K562 (cell line): ENCODE measurements around the gene PAQR6. TPM values are rescaled to one million over a fixed set of nuclear protein-coding genes. Genes with fewer than 3 reads are reported as not detected.
A peak's percentile ranks its signal among the peaks of the same experiment; 100 is the strongest.

Source experiments
- ATAC-seq: fragments of 200-7000 bp; cut with Tn5 transposase; 3 replicates; pipeline ENCODE4 v1.9.1; 2020; ENCODE audit warnings: moderate library complexity
- BruUV-seq: library from RNA; stranded (reverse); fragments of 400-500 nt; replicated peaks from 2 replicates; lab custom pipeline; 2021; lab: Mats Ljungman, UMichigan
- CTCF ChIA-PET: fragments of 300-600 bp; formaldehyde crosslinking; extraction: SDS; loops from one replicate; lab custom pipeline; 2021; ENCODE audit warnings: low intra/inter-chr PET ratio; lab: Yijun Ruan, JAX
- POLR2A ChIA-PET: fragments of 300-600, 350-650 bp; sonication (Branson Sonifier 250); formaldehyde crosslinking; extraction: SDS; loops from one replicate; lab custom pipeline; 2021; ENCODE audit warnings: antibody characterized with exemption, inconsistent platforms; lab: Yijun Ruan, JAX
- DNase-seq, 4 experiments: peaks; one replicate each; pipeline versions ENCODE4 v3.0.0 to v3.0.0-alpha.2; 2011 to 2018; ENCODE audit warnings: low spot score in 3 of 4, mixed read lengths in 3 of 4; ENCODE audit errors: extremely low read depth in 1 of 4
- FAIRE-seq: peaks from 2 replicates; lab custom pipeline; 2011; peaks lifted over from hg19 to GRCh38; lab: Jason Lieb, UNC
- H2AFZ ChIP-seq: 2 replicates; pipeline ENCODE4 v1.6.0; 2011; ENCODE audit warnings: low read depth, low read length, control low read depth, inconsistent platforms
- H3K27ac ChIP-seq: fragments of 200-600 bp; 3 replicates; pipeline ENCODE4 v1.8.0; 2011; ENCODE audit warnings: low read depth, mild to moderate bottlenecking, control low read depth, inconsistent platforms, low read length, moderate library complexity, mixed read lengths; ENCODE audit errors: extremely low read depth
- H3K27me3 ChIP-seq, 2 experiments: fragments of 300-600 bp in 1 of 2; 2 replicates in 1 of 2; 3 replicates in 1 of 2; pipeline versions ENCODE4 v1.6.0 to v1.8.0; 2011; ENCODE audit warnings: inconsistent platforms in 2 of 2, low read length in 2 of 2, mild to moderate bottlenecking in 1 of 2, mixed read lengths in 1 of 2, moderate library complexity in 1 of 2; ENCODE audit not compliant: control insufficient read depth in 2 of 2, insufficient read depth in 2 of 2
- H3K36me3 ChIP-seq: fragments of 300-600 bp; 3 replicates; pipeline ENCODE4 v1.8.0; 2011; ENCODE audit warnings: mild to moderate bottlenecking, low read length, inconsistent platforms; ENCODE audit not compliant: control insufficient read depth, insufficient read depth
- H3K4me1 ChIP-seq, 2 experiments: fragments of 200-600 bp in 1 of 2; replicated peaks in 1 of 2; 2 replicates in 1 of 2; 3 replicates in 1 of 2; pipeline versions ENCODE4 v1.5.1 to v1.8.0; 2011; ENCODE audit warnings: inconsistent platforms in 2 of 2, low read length in 2 of 2, mild to moderate bottlenecking in 1 of 2, mixed read lengths in 1 of 2, moderate library complexity in 1 of 2; ENCODE audit not compliant: control insufficient read depth in 2 of 2, insufficient read depth in 2 of 2
- H3K4me2 ChIP-seq: 2 replicates; pipeline ENCODE4 v1.6.1; 2011; ENCODE audit warnings: low read length, control low read depth, inconsistent platforms, mixed read lengths; ENCODE audit not compliant: insufficient read depth
- H3K4me3 ChIP-seq: fragments of 200-600 bp; sonication (generic), shearing (Covaris generic); 2 replicates; pipeline ENCODE4 v1.5.1; 2016; ENCODE audit warnings: control low read depth, inconsistent platforms
- H3K79me2 ChIP-seq: fragments of 200-600 bp; 3 replicates; pipeline ENCODE4 v1.8.0; 2011; ENCODE audit warnings: low read length, inconsistent platforms; ENCODE audit not compliant: control insufficient read depth, insufficient read depth
- H3K9ac ChIP-seq, 2 experiments: 2 replicates each; pipeline versions ENCODE4 v1.6.0 to v1.6.1; 2011; ENCODE audit warnings: low read depth in 2 of 2, low read length in 2 of 2, control low read depth in 1 of 2, inconsistent platforms in 1 of 2, mild to moderate bottlenecking in 1 of 2, mixed read lengths in 1 of 2; ENCODE audit not compliant: insufficient read depth in 1 of 2
- H3K9me1 ChIP-seq: one replicate; pipeline ENCODE4 v1.6.0; 2011; ENCODE audit warnings: inconsistent platforms, mild to moderate bottlenecking, low read length, moderate library complexity; ENCODE audit not compliant: control insufficient read depth, insufficient read depth
- H3K9me3 ChIP-seq: replicated peaks from 2 replicates; pipeline ENCODE4 v1.5.1; 2011; ENCODE audit warnings: low read depth, low read length, inconsistent platforms; ENCODE audit not compliant: control insufficient read depth, insufficient read depth
- H4K20me1 ChIP-seq: replicated peaks from 2 replicates; pipeline ENCODE4 v1.6.1; 2011; ENCODE audit warnings: low read length, inconsistent platforms, mixed read lengths; ENCODE audit not compliant: control insufficient read depth, insufficient read depth
- CTCF ChIP-seq, 3 experiments: IDR thresholded peaks in 2 of 3; conservative IDR thresholded peaks in 1 of 3; 2 replicates each; pipeline ENCODE4 v1.5.1; 2011 to 2012; ENCODE audit warnings: low read length in 3 of 3, mild to moderate bottlenecking in 3 of 3, control low read depth in 2 of 3, improper control_type of control experiment in 1 of 3, inconsistent platforms in 1 of 3, low read depth in 1 of 3, mixed read lengths in 1 of 3, moderate library complexity in 1 of 3; ENCODE audit not compliant: insufficient read depth in 2 of 3
- ELF1 ChIP-seq: fragments of 200-800 bp; sonication (Bioruptor generic); IDR thresholded peaks from 2 replicates; pipeline ENCODE4 v1.6.1; 2016; ENCODE audit warnings: missing genetic modification characterization, missing compliant biosample characterization
- PRDM10 ChIP-seq: fragments of 450-650 bp; IDR thresholded peaks from 2 replicates; pipeline ENCODE4 v1.6.1; 2018; ENCODE audit not compliant: partially characterized antibody
- TCF3 ChIP-seq: sonication (generic); formaldehyde crosslinking; IDR thresholded peaks from 2 replicates; pipeline ENCODE4 v1.4.0; 2020; ENCODE audit warnings: mild to moderate bottlenecking, missing genetic modification reagents
- ZNF408 ChIP-seq: fragments of 250-450 bp; sonication (Bioruptor Pico); IDR thresholded peaks from 2 replicates; pipeline ENCODE4 v1.4.0; 2020; ENCODE audit warnings: low read depth, mild to moderate bottlenecking, moderate library complexity
- ZNF655 ChIP-seq: fragments of 250-450 bp; sonication (Bioruptor Pico); IDR thresholded peaks from 2 replicates; pipeline ENCODE4 v1.5.0; 2021
- ZNF79 ChIP-seq: fragments of 250-450 bp; sonication (Bioruptor Pico); IDR thresholded peaks from 2 replicates; pipeline ENCODE4 v1.4.0; 2020; ENCODE audit warnings: low read depth, mild to moderate bottlenecking, moderate library complexity
- WGBS: fragments of 100-300 bp; shearing (Covaris generic); methylation state at CpG from one replicate; pipeline ENCODE4 v1.1.6; 2016; ENCODE audit warnings: low coverage, mixed read lengths; ENCODE audit not compliant: insufficient coverage; ENCODE audit errors: missing lambda C conversion rate; 5-methylcytosine and 5-hydroxymethylcytosine counted together
- in situ Hi-C: fragments of 300-500 bp; cut with MboI; formaldehyde crosslinking; loops from 4 replicates; pipeline ENCODE4 v1.15.0; 2018; ENCODE audit warnings: inconsistent platforms, mixed read lengths
- intact Hi-C: fragments of 100-400 bp; cut with micrococcal nuclease; formaldehyde crosslinking; loops from 2 replicates; pipeline ENCODE4 v1.14.2; 2022
- polyA plus RNA-seq, 8 experiments: library from polyadenylated mRNA; depleted of rRNA in 4 of 8; stranded (reverse) in 5 of 8; unstranded in 3 of 8; fragments of >200 nt; fragmentation: Nextera tagmentation in 2 of 8; fragmentation: Illumina TruSeq in 1 of 8; extraction: Ambion mirVana in 2 of 8; extraction: Trizol in 1 of 8; gene quantifications; 2 replicates each; pipeline versions ENCODE4 v1.2.1 to v1.2.3, GENCODE V29; 2011 to 2014; ENCODE audit warnings: inconsistent platforms in 1 of 8, missing spikeins in 1 of 8
- total RNA-seq, 7 experiments: library from RNA; depleted of rRNA in 6 of 7; stranded (reverse); fragments of >200 nt in 6 of 7; fragmentation: Illumina TruSeq in 2 of 7; extraction: Trizol in 2 of 7; gene quantifications; 2 replicates each; pipeline versions ENCODE4 v1.2.1 to v1.2.3, GENCODE V29; 2011 to 2021; ENCODE audit warnings: low replicate concordance in 1 of 7

Gene PAQR6
- total and polyA plus RNA-seq, 9 of the 15 experiments (the other 6 are each of a cell fraction or from before 2014, with no cell fraction given), result 0.07 to 1.8 (median 0.62) TPM

- TF ChIP-seq CTCF (IDR thresholded peaks at IDR 0.05 in 2 of 3, conservative IDR thresholded peaks at IDR 0.05 in 1 of 3; ENCODE audit: insufficient read depth in 2 of 3, low read depth in 1 of 3, low read length in 3 of 3) (peak; percentile 23 to 36 (median 35); a peak in 4 of 6 replicates), ZNF408 (no peak), ZNF79 (CRISPR knock-in tag) (no peak)
These were observed 11.9 kb upstream of the PAQR6 start (continued) for GRCh38 chr1:156259805-156260204.

- TF ChIP-seq ELF1 (tag), result no peak
- no peak for TF ChIP-seq PRDM10
- TF ChIP-seq TCF3 (CRISPR knock-in tag), result no peak
- TF ChIP-seq ZNF655 (CRISPR knock-in tag), result no peak
- Histone ChIP-seq H3K4me1 (peaks cover 10 to 13% of the 10 kb centered on the region in 2 experiments; a peak in 4 of 5 replicates), H3K9ac (peak overlapping the region in 1 of 2 experiments; percentile 13; a peak in 1 of 4 replicates), H4K20me1 (no peaks in the 10 kb centered on the region), H2AFZ (no peak overlapping the region), H3K4me2 (no peak overlapping the region), H3K9me3 (no peaks in the 10 kb centered on the region), H3K79me2 (no peaks in the 10 kb centered on the region), H3K4me3 (no peak overlapping the region), H3K27me3 (no peaks in the 10 kb centered on the region), H3K36me3 (peaks cover 86% of the 10 kb centered on the region), H3K27ac (no peak overlapping the region), H3K9me1 (no peaks in the 10 kb centered on the region)
- BruUV-seq, result no TSS peak
- 93% methylated on average over 6 of the region's 8 CpGs for WGBS
- intact Hi-C loops (no loop called here), in situ Hi-C loops (no loop called here)
- FAIRE-seq (no peak), DNase-seq (no peak), ATAC-seq (no peak)
- ChIA-PET POLR2A (interaction anchor here (0.6 to 1.8 kb wide), 2 partner anchors 13 to 176 kb away, joined by 3 to 6 read pairs; no protein-coding TSS in a partner anchor), CTCF (no interaction called here)
These were observed 11.0 kb upstream of the PAQR6 start for GRCh38 chr1:156258859-156259258.
